WTC11 (cell line): ENCODE measurements around the gene INPP5A. TPM values are rescaled to one million over a fixed set of nuclear protein-coding genes. Genes with fewer than 3 reads are reported as not detected.

Experiments
- ATAC-seq: fragments of 200-7000 bp; cut with Tn5 transposase; 2 replicates; pipeline ENCODE4 v1.10.0; 2021; ENCODE audit warnings: mild to moderate bottlenecking, moderate library complexity
- CTCF ChIA-PET: fragments of 300-600 bp; sonication (Branson Sonifier 250); formaldehyde crosslinking; loops from one replicate; lab custom pipeline; 2021; ENCODE audit warnings: antibody characterized with exemption; lab: Charles Lee
- POLR2A ChIA-PET: fragments of 350-600 bp; sonication (Branson Sonifier 250); formaldehyde crosslinking; loops from one replicate; lab custom pipeline; 2021; ENCODE audit warnings: antibody characterized with exemption; lab: Charles Lee
- DNase-seq: peaks from one replicate; pipeline ENCODE4 v3.0.0; 2021; ENCODE audit warnings: low spot score
- H3K27ac Mint-ChIP-seq: 2 replicates; pipeline ENCODE4 v1.8.0; 2021; ENCODE audit warnings: mixed read lengths
- H3K27me3 Mint-ChIP-seq: 2 replicates; pipeline ENCODE4 v1.8.0; 2021; ENCODE audit warnings: low read depth, mild to moderate bottlenecking, moderate library complexity, mixed read lengths
- H3K36me3 Mint-ChIP-seq: 2 replicates; pipeline ENCODE4 v1.8.0; 2021; ENCODE audit warnings: mixed read lengths
- H3K4me1 Mint-ChIP-seq: 2 replicates; pipeline ENCODE4 v1.8.0; 2022; ENCODE audit warnings: mixed read lengths
- H3K4me3 Mint-ChIP-seq: 2 replicates; pipeline ENCODE4 v1.8.0; 2021; ENCODE audit warnings: mild to moderate bottlenecking, moderate library complexity, mixed read lengths
- H3K9me3 Mint-ChIP-seq: 2 replicates; pipeline ENCODE4 v1.8.0; 2021; ENCODE audit warnings: mixed read lengths
- ELF4 ChIP-seq: sonication (generic); formaldehyde crosslinking; IDR thresholded peaks from 2 replicates; pipeline ENCODE4 v1.8.1; 2022; ENCODE audit warnings: low read depth, mild to moderate bottlenecking, moderate library complexity, missing genetic modification reagents
- FOXK1 ChIP-seq: sonication (generic); formaldehyde crosslinking; IDR thresholded peaks from 2 replicates; pipeline ENCODE4 v1.8.0; 2022; ENCODE audit warnings: mild to moderate bottlenecking, moderate library complexity, missing genetic modification reagents
- HMGA2 ChIP-seq: fragments of 250-450 bp; sonication (Bioruptor Pico); IDR thresholded peaks from 2 replicates; pipeline ENCODE4 v1.4.0; 2021; ENCODE audit warnings: mild to moderate bottlenecking, moderate library complexity
- JUN ChIP-seq: sonication (generic); formaldehyde crosslinking; IDR thresholded peaks from 2 replicates; pipeline ENCODE4 v1.8.0; 2023; ENCODE audit warnings: mild to moderate bottlenecking, missing genetic modification reagents
- SOX15 ChIP-seq: fragments of 250-450 bp; sonication (Bioruptor Pico); IDR thresholded peaks from 2 replicates; pipeline ENCODE4 v1.9.0; 2021; ENCODE audit warnings: mild to moderate bottlenecking
- TEAD4 ChIP-seq: sonication (generic); formaldehyde crosslinking; IDR thresholded peaks from 2 replicates; pipeline ENCODE4 v1.8.0; 2022; ENCODE audit warnings: mild to moderate bottlenecking, missing genetic modification reagents
- ZNF396 ChIP-seq: fragments of 250-450 bp; sonication (Bioruptor Pico); IDR thresholded peaks from 2 replicates; pipeline ENCODE4 v1.8.0; 2021; ENCODE audit warnings: mild to moderate bottlenecking, moderate library complexity, borderline replicate concordance
- ZNF423 ChIP-seq: fragments of 250-450 bp; sonication (Bioruptor Pico); IDR thresholded peaks from 2 replicates; pipeline ENCODE4 v2.1.2; 2022; ENCODE audit warnings: mild to moderate bottlenecking, moderate library complexity
- total RNA-seq: library from RNA; stranded (reverse); gene quantifications from 3 replicates; pipeline ENCODE4 v1.2.3, GENCODE V29; 2021
- TF ChIP-seq, protein P1 (sequence below): sonication (generic); formaldehyde crosslinking; IDR thresholded peaks from 2 replicates; pipeline ENCODE4 v1.8.1; 2022; ENCODE audit warnings: mild to moderate bottlenecking, moderate library complexity, missing genetic modification reagents
- TF ChIP-seq, protein P2 (sequence below): sonication (generic); formaldehyde crosslinking; IDR thresholded peaks from 2 replicates; pipeline ENCODE4 v1.8.0; 2023; ENCODE audit warnings: missing genetic modification reagents
- TF ChIP-seq, protein P3 (sequence below): sonication (generic); formaldehyde crosslinking; IDR thresholded peaks from 2 replicates; pipeline ENCODE4 v1.8.1; 2023; ENCODE audit warnings: mild to moderate bottlenecking, missing genetic modification reagents, moderate library complexity
- TF ChIP-seq, protein P4 (sequence below): sonication (generic); formaldehyde crosslinking; IDR thresholded peaks from 2 replicates; pipeline ENCODE4 v1.8.0; 2022; ENCODE audit warnings: missing genetic modification reagents
- TF ChIP-seq, protein P5 (sequence below): sonication (generic); formaldehyde crosslinking; IDR thresholded peaks from 2 replicates; pipeline ENCODE4 v1.8.1; 2022; ENCODE audit warnings: mild to moderate bottlenecking, missing genetic modification reagents, moderate library complexity, borderline replicate concordance
- TF ChIP-seq, protein P6 (sequence below): sonication (generic); formaldehyde crosslinking; IDR thresholded peaks from 2 replicates; pipeline ENCODE4 v1.8.0; 2023; ENCODE audit warnings: mild to moderate bottlenecking, missing genetic modification reagents
- TF ChIP-seq, protein P7 (sequence below): sonication (generic); formaldehyde crosslinking; IDR thresholded peaks from 2 replicates; pipeline ENCODE4 v1.8.1; 2023; ENCODE audit warnings: mild to moderate bottlenecking, missing genetic modification reagents, borderline replicate concordance
- TF ChIP-seq, protein P8 (sequence below): sonication (generic); formaldehyde crosslinking; IDR thresholded peaks from 2 replicates; pipeline ENCODE4 v1.8.0; 2022; ENCODE audit warnings: mild to moderate bottlenecking, missing genetic modification reagents
- TF ChIP-seq, protein P9 (sequence below): sonication (generic); formaldehyde crosslinking; IDR thresholded peaks from 2 replicates; pipeline ENCODE4 v1.8.1; 2023; ENCODE audit warnings: mild to moderate bottlenecking, moderate library complexity, missing genetic modification reagents

INPP5A gene
- total RNA-seq, 1 experiment from 2014 or later, result 22.1 TPM

DNA sequence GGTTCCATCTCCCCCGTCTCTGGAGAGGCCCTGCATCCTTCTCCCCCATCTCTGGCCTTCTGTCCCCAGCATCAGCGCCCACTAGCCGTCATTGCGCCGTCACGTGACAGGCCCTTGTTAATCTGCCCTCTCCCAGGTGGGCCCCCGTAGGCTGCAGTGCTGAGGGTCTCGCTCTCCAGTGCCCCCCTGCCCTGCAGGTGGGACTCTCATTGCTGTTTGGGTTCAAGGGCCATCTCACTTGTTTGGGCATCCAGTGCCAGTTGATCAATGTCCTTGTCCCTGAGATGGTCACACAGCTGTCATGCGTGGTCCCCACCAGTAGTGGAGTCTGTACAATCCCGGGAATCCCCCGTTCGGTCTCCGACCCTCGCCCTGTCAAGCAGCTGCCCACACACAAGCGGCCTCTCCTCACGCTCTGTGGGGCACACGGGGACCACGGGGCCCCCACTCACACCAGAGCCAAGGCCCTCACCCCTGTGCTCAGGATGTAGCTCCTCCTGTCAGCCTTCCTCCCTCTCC is 114.0 kb downstream of the INPP5A start:
- DNase-seq, result peak; percentile 6
- Mint-ChIP-seq H3K4me1 (no peaks in the 10 kb centered on the region; the same call in 1 of the 2 replicates), H3K9me3 (no peaks in the 10 kb centered on the region), H3K36me3 (no peaks in the 10 kb centered on the region), H3K27me3 (no peaks in the 10 kb centered on the region)
- POLR2A ChIA-PET, result no interaction called here
- TF ChIP-seq SOX15 (CRISPR knock-in tag) (no peak), ZNF396 (no peak), FOXK1 (no peak), TEAD4 (no peak), ZNF423 (CRISPR knock-in tag) (no peak)
- TF ChIP-seq, protein P1, sequence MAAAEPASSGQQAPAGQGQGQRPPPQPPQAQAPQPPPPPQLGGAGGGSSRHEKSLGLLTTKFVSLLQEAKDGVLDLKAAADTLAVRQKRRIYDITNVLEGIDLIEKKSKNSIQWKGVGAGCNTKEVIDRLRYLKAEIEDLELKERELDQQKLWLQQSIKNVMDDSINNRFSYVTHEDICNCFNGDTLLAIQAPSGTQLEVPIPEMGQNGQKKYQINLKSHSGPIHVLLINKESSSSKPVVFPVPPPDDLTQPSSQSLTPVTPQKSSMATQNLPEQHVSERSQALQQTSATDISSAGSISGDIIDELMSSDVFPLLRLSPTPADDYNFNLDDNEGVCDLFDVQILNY (CRISPR knock-in tag), result no peak
- TF ChIP-seq, protein P2, sequence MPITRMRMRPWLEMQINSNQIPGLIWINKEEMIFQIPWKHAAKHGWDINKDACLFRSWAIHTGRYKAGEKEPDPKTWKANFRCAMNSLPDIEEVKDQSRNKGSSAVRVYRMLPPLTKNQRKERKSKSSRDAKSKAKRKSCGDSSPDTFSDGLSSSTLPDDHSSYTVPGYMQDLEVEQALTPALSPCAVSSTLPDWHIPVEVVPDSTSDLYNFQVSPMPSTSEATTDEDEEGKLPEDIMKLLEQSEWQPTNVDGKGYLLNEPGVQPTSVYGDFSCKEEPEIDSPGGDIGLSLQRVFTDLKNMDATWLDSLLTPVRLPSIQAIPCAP, result no peak
- TF ChIP-seq, protein P3, sequence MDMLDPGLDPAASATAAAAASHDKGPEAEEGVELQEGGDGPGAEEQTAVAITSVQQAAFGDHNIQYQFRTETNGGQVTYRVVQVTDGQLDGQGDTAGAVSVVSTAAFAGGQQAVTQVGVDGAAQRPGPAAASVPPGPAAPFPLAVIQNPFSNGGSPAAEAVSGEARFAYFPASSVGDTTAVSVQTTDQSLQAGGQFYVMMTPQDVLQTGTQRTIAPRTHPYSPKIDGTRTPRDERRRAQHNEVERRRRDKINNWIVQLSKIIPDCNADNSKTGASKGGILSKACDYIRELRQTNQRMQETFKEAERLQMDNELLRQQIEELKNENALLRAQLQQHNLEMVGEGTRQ, result no peak
- TF ChIP-seq, protein P4, sequence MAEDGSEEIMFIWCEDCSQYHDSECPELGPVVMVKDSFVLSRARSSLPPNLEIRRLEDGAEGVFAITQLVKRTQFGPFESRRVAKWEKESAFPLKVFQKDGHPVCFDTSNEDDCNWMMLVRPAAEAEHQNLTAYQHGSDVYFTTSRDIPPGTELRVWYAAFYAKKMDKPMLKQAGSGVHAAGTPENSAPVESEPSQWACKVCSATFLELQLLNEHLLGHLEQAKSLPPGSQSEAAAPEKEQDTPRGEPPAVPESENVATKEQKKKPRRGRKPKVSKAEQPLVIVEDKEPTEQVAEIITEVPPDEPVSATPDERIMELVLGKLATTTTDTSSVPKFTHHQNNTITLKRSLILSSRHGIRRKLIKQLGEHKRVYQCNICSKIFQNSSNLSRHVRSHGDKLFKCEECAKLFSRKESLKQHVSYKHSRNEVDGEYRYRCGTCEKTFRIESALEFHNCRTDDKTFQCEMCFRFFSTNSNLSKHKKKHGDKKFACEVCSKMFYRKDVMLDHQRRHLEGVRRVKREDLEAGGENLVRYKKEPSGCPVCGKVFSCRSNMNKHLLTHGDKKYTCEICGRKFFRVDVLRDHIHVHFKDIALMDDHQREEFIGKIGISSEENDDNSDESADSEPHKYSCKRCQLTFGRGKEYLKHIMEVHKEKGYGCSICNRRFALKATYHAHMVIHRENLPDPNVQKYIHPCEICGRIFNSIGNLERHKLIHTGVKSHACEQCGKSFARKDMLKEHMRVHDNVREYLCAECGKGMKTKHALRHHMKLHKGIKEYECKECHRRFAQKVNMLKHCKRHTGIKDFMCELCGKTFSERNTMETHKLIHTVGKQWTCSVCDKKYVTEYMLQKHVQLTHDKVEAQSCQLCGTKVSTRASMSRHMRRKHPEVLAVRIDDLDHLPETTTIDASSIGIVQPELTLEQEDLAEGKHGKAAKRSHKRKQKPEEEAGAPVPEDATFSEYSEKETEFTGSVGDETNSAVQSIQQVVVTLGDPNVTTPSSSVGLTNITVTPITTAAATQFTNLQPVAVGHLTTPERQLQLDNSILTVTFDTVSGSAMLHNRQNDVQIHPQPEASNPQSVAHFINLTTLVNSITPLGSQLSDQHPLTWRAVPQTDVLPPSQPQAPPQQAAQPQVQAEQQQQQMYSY (CRISPR knock-in tag), result no peak
- TF ChIP-seq, protein P5, sequence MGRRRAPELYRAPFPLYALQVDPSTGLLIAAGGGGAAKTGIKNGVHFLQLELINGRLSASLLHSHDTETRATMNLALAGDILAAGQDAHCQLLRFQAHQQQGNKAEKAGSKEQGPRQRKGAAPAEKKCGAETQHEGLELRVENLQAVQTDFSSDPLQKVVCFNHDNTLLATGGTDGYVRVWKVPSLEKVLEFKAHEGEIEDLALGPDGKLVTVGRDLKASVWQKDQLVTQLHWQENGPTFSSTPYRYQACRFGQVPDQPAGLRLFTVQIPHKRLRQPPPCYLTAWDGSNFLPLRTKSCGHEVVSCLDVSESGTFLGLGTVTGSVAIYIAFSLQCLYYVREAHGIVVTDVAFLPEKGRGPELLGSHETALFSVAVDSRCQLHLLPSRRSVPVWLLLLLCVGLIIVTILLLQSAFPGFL (CRISPR knock-in tag), result no peak
- TF ChIP-seq, all 79 proteins: peak for 0
- Mint-ChIP-seq H3K4me3 (no peak overlapping the region), H3K27ac (no peak overlapping the region)
- ATAC-seq, result no peak
- CTCF ChIA-PET, result interaction anchor here (0.8 kb wide), 1 partner anchor 142 kb away, joined by 3 read pairs; no protein-coding TSS in a partner anchor

DNA sequence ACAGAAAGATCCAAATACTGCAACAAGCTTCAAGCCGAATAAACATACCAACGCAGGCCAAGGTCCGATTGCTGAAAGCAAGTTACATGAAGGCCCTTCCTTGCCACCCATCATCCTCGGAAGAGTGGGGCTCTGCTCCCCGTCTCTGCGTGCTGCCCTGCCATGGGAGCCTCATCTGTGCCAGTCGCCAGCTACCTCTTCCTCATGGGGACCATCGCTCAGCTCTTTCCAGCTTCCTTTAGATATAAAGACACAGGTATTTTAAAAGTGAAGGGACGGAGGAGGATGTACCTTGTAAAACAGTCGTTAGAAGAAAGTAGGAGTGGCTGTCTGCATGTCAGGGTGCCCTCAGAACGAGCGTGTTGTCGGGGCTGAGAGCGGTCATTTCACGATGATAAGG is 114.9 kb downstream of the INPP5A start:
- ChIA-PET CTCF (interaction anchor here (0.8 kb wide), 1 partner anchor 141 kb away, joined by 3 read pairs; no protein-coding TSS in a partner anchor), POLR2A (no interaction called here)
- Mint-ChIP-seq H3K27me3 (no peaks in the 10 kb centered on the region), H3K36me3 (no peaks in the 10 kb centered on the region), H3K27ac (peak overlapping the region; percentile 38; the same call in 1 of the 2 replicates), H3K4me3 (no peak overlapping the region), H3K9me3 (no peaks in the 10 kb centered on the region), H3K4me1 (no peaks in the 10 kb centered on the region; the same call in 1 of the 2 replicates)
- no peak for DNase-seq
- no peak for ATAC-seq
- TF ChIP-seq, protein P6, sequence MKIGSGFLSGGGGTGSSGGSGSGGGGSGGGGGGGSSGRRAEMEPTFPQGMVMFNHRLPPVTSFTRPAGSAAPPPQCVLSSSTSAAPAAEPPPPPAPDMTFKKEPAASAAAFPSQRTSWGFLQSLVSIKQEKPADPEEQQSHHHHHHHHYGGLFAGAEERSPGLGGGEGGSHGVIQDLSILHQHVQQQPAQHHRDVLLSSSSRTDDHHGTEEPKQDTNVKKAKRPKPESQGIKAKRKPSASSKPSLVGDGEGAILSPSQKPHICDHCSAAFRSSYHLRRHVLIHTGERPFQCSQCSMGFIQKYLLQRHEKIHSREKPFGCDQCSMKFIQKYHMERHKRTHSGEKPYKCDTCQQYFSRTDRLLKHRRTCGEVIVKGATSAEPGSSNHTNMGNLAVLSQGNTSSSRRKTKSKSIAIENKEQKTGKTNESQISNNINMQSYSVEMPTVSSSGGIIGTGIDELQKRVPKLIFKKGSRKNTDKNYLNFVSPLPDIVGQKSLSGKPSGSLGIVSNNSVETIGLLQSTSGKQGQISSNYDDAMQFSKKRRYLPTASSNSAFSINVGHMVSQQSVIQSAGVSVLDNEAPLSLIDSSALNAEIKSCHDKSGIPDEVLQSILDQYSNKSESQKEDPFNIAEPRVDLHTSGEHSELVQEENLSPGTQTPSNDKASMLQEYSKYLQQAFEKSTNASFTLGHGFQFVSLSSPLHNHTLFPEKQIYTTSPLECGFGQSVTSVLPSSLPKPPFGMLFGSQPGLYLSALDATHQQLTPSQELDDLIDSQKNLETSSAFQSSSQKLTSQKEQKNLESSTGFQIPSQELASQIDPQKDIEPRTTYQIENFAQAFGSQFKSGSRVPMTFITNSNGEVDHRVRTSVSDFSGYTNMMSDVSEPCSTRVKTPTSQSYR (CRISPR knock-in tag), result no peak
- TF ChIP-seq HMGA2 (CRISPR knock-in tag), result no peak
- TF ChIP-seq, protein P7, sequence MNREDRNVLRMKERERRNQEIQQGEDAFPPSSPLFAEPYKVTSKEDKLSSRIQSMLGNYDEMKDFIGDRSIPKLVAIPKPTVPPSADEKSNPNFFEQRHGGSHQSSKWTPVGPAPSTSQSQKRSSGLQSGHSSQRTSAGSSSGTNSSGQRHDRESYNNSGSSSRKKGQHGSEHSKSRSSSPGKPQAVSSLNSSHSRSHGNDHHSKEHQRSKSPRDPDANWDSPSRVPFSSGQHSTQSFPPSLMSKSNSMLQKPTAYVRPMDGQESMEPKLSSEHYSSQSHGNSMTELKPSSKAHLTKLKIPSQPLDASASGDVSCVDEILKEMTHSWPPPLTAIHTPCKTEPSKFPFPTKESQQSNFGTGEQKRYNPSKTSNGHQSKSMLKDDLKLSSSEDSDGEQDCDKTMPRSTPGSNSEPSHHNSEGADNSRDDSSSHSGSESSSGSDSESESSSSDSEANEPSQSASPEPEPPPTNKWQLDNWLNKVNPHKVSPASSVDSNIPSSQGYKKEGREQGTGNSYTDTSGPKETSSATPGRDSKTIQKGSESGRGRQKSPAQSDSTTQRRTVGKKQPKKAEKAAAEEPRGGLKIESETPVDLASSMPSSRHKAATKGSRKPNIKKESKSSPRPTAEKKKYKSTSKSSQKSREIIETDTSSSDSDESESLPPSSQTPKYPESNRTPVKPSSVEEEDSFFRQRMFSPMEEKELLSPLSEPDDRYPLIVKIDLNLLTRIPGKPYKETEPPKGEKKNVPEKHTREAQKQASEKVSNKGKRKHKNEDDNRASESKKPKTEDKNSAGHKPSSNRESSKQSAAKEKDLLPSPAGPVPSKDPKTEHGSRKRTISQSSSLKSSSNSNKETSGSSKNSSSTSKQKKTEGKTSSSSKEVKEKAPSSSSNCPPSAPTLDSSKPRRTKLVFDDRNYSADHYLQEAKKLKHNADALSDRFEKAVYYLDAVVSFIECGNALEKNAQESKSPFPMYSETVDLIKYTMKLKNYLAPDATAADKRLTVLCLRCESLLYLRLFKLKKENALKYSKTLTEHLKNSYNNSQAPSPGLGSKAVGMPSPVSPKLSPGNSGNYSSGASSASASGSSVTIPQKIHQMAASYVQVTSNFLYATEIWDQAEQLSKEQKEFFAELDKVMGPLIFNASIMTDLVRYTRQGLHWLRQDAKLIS (CRISPR knock-in tag), result no peak
- no peak for TF ChIP-seq JUN
- TF ChIP-seq ELF4, result no peak
- TF ChIP-seq, protein P8, sequence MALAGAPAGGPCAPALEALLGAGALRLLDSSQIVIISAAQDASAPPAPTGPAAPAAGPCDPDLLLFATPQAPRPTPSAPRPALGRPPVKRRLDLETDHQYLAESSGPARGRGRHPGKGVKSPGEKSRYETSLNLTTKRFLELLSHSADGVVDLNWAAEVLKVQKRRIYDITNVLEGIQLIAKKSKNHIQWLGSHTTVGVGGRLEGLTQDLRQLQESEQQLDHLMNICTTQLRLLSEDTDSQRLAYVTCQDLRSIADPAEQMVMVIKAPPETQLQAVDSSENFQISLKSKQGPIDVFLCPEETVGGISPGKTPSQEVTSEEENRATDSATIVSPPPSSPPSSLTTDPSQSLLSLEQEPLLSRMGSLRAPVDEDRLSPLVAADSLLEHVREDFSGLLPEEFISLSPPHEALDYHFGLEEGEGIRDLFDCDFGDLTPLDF (CRISPR knock-in tag), result no peak
- TF ChIP-seq, protein P9, sequence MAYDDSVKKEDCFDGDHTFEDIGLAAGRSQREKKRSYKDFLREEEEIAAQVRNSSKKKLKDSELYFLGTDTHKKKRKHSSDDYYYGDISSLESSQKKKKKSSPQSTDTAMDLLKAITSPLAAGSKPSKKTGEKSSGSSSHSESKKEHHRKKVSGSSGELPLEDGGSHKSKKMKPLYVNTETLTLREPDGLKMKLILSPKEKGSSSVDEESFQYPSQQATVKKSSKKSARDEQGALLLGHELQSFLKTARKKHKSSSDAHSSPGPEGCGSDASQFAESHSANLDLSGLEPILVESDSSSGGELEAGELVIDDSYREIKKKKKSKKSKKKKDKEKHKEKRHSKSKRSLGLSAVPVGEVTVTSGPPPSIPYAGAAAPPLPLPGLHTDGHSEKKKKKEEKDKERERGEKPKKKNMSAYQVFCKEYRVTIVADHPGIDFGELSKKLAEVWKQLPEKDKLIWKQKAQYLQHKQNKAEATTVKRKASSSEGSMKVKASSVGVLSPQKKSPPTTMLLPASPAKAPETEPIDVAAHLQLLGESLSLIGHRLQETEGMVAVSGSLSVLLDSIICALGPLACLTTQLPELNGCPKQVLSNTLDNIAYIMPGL (CRISPR knock-in tag), result no peak
